Psoas muscle (tissue), 8 donors: ENCODE measurements around the gene ZNF555. TPM values are rescaled to one million over a fixed set of nuclear protein-coding genes. Genes with fewer than 3 reads are reported as not detected.

Source experiments
- ATAC-seq, 4 donors: fragments of 200-7000 bp; cut with Tn5 transposase; one replicate each; pipeline ENCODE4 v1.9.1; 2020; ENCODE audit warnings: moderate library complexity in 3 of 4, mild to moderate bottlenecking in 2 of 4
- DNase-seq, 2 donors: peaks; one replicate each; pipeline ENCODE4 v3.0.0-alpha.2; 2020
- H3K27ac ChIP-seq: fragments of 200-600 bp; one replicate; pipeline ENCODE4 v1.8.0; 2022
- H3K27me3 ChIP-seq, 3 donors: fragments of 200-600 bp in 1 of 3; one replicate each; pipeline versions ENCODE4 v1.6.1 to v1.8.0; 2013 to 2022; ENCODE audit warnings: low read length in 2 of 3, mild to moderate bottlenecking in 2 of 3, moderate library complexity in 1 of 3; ENCODE audit not compliant: insufficient read depth in 3 of 3
- H3K36me3 ChIP-seq, 2 donors: fragments of 200-600 bp in 1 of 2; one replicate each; pipeline versions ENCODE4 v1.6.1 to v1.8.0; 2013 to 2022; ENCODE audit warnings: low read depth in 1 of 2, mild to moderate bottlenecking in 1 of 2, moderate library complexity in 1 of 2; ENCODE audit not compliant: insufficient read depth in 1 of 2
- H3K4me1 ChIP-seq: fragments of 200-600 bp; one replicate; pipeline ENCODE4 v1.8.0; 2022
- H3K4me3 ChIP-seq: fragments of 200-600 bp; one replicate; pipeline ENCODE4 v1.8.0; 2022; ENCODE audit warnings: mild to moderate bottlenecking
- H3K9me3 ChIP-seq: fragments of 200-600 bp; one replicate; pipeline ENCODE4 v1.8.0; 2022
- WGBS, 3 donors: extraction: QIAGEN DNeasy Blood & Tissue Kit; methylation state at CpG; one replicate each; pipeline versions ENCODE4 v1.1.6 to v1.1.7; 2013; 5-methylcytosine and 5-hydroxymethylcytosine counted together
- intact Hi-C, 2 donors: fragments of 100-400 bp; cut with DNase I; formaldehyde crosslinking; loops; one replicate each; pipeline versions ENCODE4 v1.11.0 to v1.14.2; 2022
- polyA plus RNA-seq, 3 donors: library from polyadenylated mRNA; stranded (reverse); fragments of 200-250 nt; gene quantifications; one replicate each; pipeline ENCODE4 v1.2.3, GENCODE V29; 2013
- total RNA-seq, 4 donors: library from RNA; stranded (reverse); fragmentation: NEBNext Ultra II Directional in 2 of 4; extraction: Animal tissue kit (Norgen Biotek cat#: 25700) in 2 of 4; gene quantifications; one replicate each; pipeline versions ENCODE4 v1.2.1 to v1.2.4, GENCODE V29; 2021 to 2023
- TF ChIP-seq, protein P1 (sequence below): fragments of 200-600 bp; IDR thresholded peaks from one replicate; pipeline ENCODE4 v1.8.0; 2022; ENCODE audit warnings: antibody characterized with exemption
- donor health status: healthy with polysubstance abuse.
- donor health status: DM: no; HTN: no; CAD: no; lungs with moderate emphysema.
- donor health status: Bipolar disorder and iron deficiency.
- donor health status: healthy.
- donor health status: DM: yes; HTN: yes; CAD: no.
- donor health status: DM: no; HTN: no; CAD: no.
- donor health status: DM: no; HTN: no; CAD: no.
- donor health status: DM: yes; HTN: yes; CAD: no.

The ZNF555 gene
- total and polyA plus RNA-seq, 7 donors, result 1.7 to 16.0 (median 2.9) TPM

DNA sequence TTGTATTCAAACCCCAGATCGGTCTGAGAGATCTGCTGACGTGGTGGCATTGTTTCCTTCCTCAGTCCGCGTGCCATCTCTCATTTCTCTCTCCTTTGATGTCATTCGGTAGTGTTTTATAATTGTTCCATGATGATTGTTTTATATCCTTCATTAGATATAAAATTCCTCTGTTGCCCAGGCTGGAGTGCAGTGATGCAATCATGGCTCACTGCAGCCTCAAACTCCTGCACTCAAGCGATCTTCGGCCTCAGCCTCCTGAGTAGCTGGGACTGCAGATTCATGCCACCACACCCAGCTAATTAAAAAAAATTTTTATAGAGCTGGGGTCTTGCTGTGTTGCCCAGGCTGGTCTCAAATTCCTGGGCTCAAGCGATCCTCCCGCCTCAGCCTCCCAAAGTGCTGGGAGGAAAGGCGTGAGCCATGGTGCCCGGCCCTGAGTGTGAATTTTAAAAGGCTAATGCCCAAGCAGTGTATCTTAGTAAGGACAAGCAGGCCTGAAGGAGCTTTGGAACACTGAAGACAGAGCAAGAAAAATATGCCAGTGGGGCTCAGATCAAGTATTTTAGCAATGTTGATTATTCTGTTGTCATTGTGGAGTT, 64.7 kb downstream of the ZNF555 start:
- ATAC-seq, result no peak
- Histone ChIP-seq H3K9me3 (no peaks in the 10 kb centered on the region), H3K4me3 (no peak overlapping the region), H3K27me3 (no peaks in the 10 kb centered on the region), H3K4me1 (no peaks in the 10 kb centered on the region), H3K27ac (no peak overlapping the region), H3K36me3 (no peaks in the 10 kb centered on the region)
- intact Hi-C loops, result no loop called here
- TF ChIP-seq, protein P1, sequence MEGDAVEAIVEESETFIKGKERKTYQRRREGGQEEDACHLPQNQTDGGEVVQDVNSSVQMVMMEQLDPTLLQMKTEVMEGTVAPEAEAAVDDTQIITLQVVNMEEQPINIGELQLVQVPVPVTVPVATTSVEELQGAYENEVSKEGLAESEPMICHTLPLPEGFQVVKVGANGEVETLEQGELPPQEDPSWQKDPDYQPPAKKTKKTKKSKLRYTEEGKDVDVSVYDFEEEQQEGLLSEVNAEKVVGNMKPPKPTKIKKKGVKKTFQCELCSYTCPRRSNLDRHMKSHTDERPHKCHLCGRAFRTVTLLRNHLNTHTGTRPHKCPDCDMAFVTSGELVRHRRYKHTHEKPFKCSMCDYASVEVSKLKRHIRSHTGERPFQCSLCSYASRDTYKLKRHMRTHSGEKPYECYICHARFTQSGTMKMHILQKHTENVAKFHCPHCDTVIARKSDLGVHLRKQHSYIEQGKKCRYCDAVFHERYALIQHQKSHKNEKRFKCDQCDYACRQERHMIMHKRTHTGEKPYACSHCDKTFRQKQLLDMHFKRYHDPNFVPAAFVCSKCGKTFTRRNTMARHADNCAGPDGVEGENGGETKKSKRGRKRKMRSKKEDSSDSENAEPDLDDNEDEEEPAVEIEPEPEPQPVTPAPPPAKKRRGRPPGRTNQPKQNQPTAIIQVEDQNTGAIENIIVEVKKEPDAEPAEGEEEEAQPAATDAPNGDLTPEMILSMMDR, result no peak
- WGBS, 3 donors, result 87 to 90% (median 90%) methylated on average over 11 of the region's 11 CpGs
- no peak for DNase-seq

GRCh38 chr19:2906631-2907195, 65.4 kb downstream of the ZNF555 start:
- ATAC-seq (no peak), DNase-seq (no peak)
- intact Hi-C loops, result no loop called here
- Histone ChIP-seq H3K4me3 (no peak overlapping the region), H3K9me3 (no peaks in the 10 kb centered on the region), H3K4me1 (no peaks in the 10 kb centered on the region), H3K27me3 (no peaks in the 10 kb centered on the region), H3K36me3 (no peaks in the 10 kb centered on the region), H3K27ac (no peak overlapping the region)
- TF ChIP-seq, protein P1, result no peak
- WGBS, 3 donors, result 86 to 90% (median 87%) methylated on average over 20 of the region's 20 CpGs

Other genes starting within 250 kb of the ZNF555 start
- gene GNG7, start 138.8 kb upstream of the ZNF555 start, total RNA-seq, result 1 to 10 TPM; 1.2 to 5.4 (median 2.3) TPM
- under 1 TPM; 0.48 to 0.73 (median 0.58) TPM for gene GNG7, start 138.8 kb upstream of the ZNF555 start, polyA plus RNA-seq
- 10 to 100 TPM in 1 of 4 donors, 1 to 10 TPM in 3; 1.1 to 29.9 (median 4.5) TPM for gene DIRAS1, start 120.1 kb upstream of the ZNF555 start, total RNA-seq
- 1 to 10 TPM in 1 of 3 donors, under 1 TPM in 2; 0.13 to 5.7 (median 0.15) TPM for gene DIRAS1, start 120.1 kb upstream of the ZNF555 start, polyA plus RNA-seq
- gene SLC39A3, start 101.5 kb upstream of the ZNF555 start, total RNA-seq, result 10 to 100 TPM; 16.9 to 26.8 (median 20.0) TPM
- gene SLC39A3, start 101.5 kb upstream of the ZNF555 start, polyA plus RNA-seq, result 10 to 100 TPM; 28.4 to 70.1 (median 32.6) TPM
- gene SGTA, start 58.2 kb upstream of the ZNF555 start, total RNA-seq, result 100 to 1,000 TPM in 1 of 4 donors, 10 to 100 TPM in 3; 63.4 to 104 (median 77.8) TPM
- 100 to 1,000 TPM in 2 of 3 donors, 10 to 100 TPM in 1; 99.1 to 186 (median 123) TPM for gene SGTA, start 58.2 kb upstream of the ZNF555 start, polyA plus RNA-seq
- gene THOP1, start 56.0 kb upstream of the ZNF555 start, total RNA-seq, result 10 to 100 TPM; 46.0 to 60.2 (median 55.9) TPM
- gene THOP1, start 56.0 kb upstream of the ZNF555 start, polyA plus RNA-seq, result 10 to 100 TPM; 58.3 to 92.2 (median 85.9) TPM
- gene ZNF554, start 21.6 kb upstream of the ZNF555 start, total RNA-seq, result 1 to 10 TPM; 3.5 to 6.5 (median 4.5) TPM
- gene ZNF554, start 21.6 kb upstream of the ZNF555 start, polyA plus RNA-seq, result 1 to 10 TPM; 1.8 to 5.2 (median 3.6) TPM
- gene ZNF556, start 25.9 kb downstream of the ZNF555 start, total RNA-seq, result 10 to 100 TPM in 2 of 4 donors, under 1 TPM in 2; 0.57 to 15.6 (median 5.8) TPM
- 1 to 10 TPM in 1 of 3 donors, under 1 TPM in 2; 0.24 to 7.7 (median 0.69) TPM for gene ZNF556, start 25.9 kb downstream of the ZNF555 start, polyA plus RNA-seq
- gene ZNF57, start 59.5 kb downstream of the ZNF555 start, total RNA-seq, result 1 to 10 TPM; 1.0 to 1.7 (median 1.3) TPM
- gene ZNF57, start 59.5 kb downstream of the ZNF555 start, polyA plus RNA-seq, result 1 to 10 TPM in 1 of 3 donors, under 1 TPM in 2; 0.65 to 1.9 (median 0.77) TPM
- 1 to 10 TPM; 1.3 to 2.4 (median 1.3) TPM for gene ZNF77, start 103.5 kb downstream of the ZNF555 start, total RNA-seq
- gene ZNF77, start 103.5 kb downstream of the ZNF555 start, polyA plus RNA-seq, result 1 to 10 TPM in 2 of 3 donors, under 1 TPM in 1; 0.84 to 1.9 (median 1.6) TPM
- gene TLE6, start 136.1 kb downstream of the ZNF555 start, total RNA-seq, result under 1 TPM in 3 of 4 donors, not detected in 1; 0.50 to 0.89 (median 0.68) TPM
- 1 to 10 TPM in 2 of 3 donors, under 1 TPM in 1; 0.96 to 2.2 (median 1.5) TPM for gene TLE6, start 136.1 kb downstream of the ZNF555 start, polyA plus RNA-seq
- 10 to 100 TPM; 28.6 to 42.5 (median 36.1) TPM for gene TLE2, start 187.8 kb downstream of the ZNF555 start, total RNA-seq
- 10 to 100 TPM; 23.5 to 35.1 (median 31.8) TPM for gene TLE2, start 187.8 kb downstream of the ZNF555 start, polyA plus RNA-seq
- 100 to 1,000 TPM; 390 to 607 (median 551) TPM for gene TLE5, start 221.0 kb downstream of the ZNF555 start, total RNA-seq
- gene TLE5, start 221.0 kb downstream of the ZNF555 start, polyA plus RNA-seq, result 100 to 1,000 TPM; 450 to 786 (median 780) TPM